Activated naive CD4-positive, alpha-beta T cell treated with anti-CD3 and anti-CD28 coated beads, Interleukin-2, amount 50 U/mL, for 24 hours (primary cell): ENCODE data around the gene FAM124A.

Experiments
- H3K27ac Mint-ChIP-seq: one replicate; pipeline ENCODE4 v1.8.0; 2021; ENCODE audit warnings: mild to moderate bottlenecking, mixed read lengths
- H3K27me3 Mint-ChIP-seq: one replicate; pipeline ENCODE4 v1.8.0; 2021; ENCODE audit warnings: mixed read lengths
- H3K36me3 Mint-ChIP-seq: one replicate; pipeline ENCODE4 v1.8.0; 2021; ENCODE audit warnings: mixed read lengths
- H3K4me1 Mint-ChIP-seq: one replicate; pipeline ENCODE4 v1.8.0; 2021; ENCODE audit warnings: mixed read lengths
- H3K4me3 Mint-ChIP-seq: one replicate; pipeline ENCODE4 v1.8.0; 2021; ENCODE audit warnings: mild to moderate bottlenecking, mixed read lengths
- H3K9me3 Mint-ChIP-seq: one replicate; pipeline ENCODE4 v1.8.0; 2021; ENCODE audit warnings: mixed read lengths

Gene FAM124A

DNA sequence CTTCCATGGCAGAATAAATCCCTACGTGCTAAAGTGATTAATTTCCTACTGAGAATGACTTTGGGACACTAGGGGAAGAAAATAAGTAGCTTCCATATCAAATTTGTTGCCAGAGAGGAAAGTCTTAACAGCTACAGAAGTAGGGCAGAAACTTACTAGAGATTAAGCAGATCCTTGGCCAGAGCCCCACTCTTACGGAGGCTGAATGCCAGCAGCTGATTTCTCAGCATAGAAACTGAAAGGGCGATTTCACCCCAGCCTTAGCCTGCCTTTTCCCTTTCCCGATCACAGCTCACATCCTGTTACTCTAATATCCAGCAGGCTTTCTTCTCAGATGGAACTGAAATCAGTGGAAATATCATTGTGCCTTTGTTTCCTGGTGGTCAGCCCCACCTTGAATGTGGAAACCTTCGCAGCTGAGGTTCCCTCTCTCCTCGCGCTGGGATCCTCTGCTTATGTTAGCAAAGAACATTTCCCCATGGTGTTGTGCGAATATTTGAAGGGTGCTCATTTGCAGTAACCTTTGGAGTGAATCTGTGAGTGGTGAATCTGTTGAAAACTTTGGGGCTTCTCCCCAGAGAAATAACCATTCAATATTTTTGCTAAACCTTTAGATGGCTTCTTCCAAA lies 8.4 kb downstream of the FAM124A start:
- Mint-ChIP-seq H3K4me3 (no peak overlapping the region), H3K27me3 (peaks cover 31% of the 10 kb centered on the region), H3K4me1 (no peaks in the 10 kb centered on the region), H3K36me3 (no peaks in the 10 kb centered on the region), H3K9me3 (no peaks in the 10 kb centered on the region), H3K27ac (no peak overlapping the region)

DNA sequence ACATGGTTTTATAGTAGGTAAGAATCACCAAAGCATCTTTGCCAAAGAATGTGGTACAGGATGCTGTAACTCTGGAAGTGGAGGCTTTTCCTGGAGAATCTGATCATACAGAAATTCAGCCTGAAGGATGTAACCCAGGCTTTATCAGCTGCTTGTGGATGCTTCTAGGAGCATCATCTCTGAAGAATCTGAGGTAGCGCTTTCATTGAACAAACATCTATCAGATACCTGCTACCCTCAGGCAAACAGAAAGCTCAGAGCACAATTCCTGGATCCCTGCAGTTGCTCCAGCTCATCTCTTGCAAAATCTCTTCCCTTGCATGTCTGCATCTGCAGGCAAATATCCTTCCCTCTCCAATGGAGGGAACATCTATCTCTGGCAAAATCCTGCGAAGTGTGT lies 9.3 kb downstream of the FAM124A start:
- Mint-ChIP-seq H3K4me3 (no peak overlapping the region), H3K27me3 (peaks cover 28% of the 10 kb centered on the region), H3K36me3 (no peaks in the 10 kb centered on the region), H3K4me1 (no peaks in the 10 kb centered on the region), H3K27ac (no peak overlapping the region), H3K9me3 (no peaks in the 10 kb centered on the region)

DNA sequence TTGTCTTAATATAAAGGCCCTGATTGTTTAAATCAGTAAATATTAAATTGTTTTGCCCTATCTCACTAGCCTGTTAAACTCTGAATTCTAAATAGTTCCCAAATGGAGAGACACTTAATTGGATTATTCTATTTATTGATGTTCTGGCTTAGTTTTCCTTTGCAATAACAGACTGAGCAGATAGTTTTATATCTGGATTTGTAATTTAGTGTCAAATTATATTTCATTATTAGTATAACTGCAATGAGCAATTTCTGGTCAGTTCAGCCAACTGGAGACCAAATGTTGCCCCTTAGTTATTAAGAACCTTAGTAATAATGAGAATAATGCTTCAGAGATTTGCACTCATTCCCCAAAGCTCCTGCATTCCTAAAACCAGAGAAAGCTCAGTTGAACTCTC lies 10.1 kb downstream of the FAM124A start:
- peaks cover 25% of the 10 kb centered on the region for H3K27me3 Mint-ChIP-seq
- H3K4me3 Mint-ChIP-seq, result no peak overlapping the region
- no peaks in the 10 kb centered on the region for H3K4me1 Mint-ChIP-seq
- H3K27ac Mint-ChIP-seq, result no peak overlapping the region
- H3K36me3 Mint-ChIP-seq, result no peaks in the 10 kb centered on the region
- H3K9me3 Mint-ChIP-seq, result no peaks in the 10 kb centered on the region

DNA sequence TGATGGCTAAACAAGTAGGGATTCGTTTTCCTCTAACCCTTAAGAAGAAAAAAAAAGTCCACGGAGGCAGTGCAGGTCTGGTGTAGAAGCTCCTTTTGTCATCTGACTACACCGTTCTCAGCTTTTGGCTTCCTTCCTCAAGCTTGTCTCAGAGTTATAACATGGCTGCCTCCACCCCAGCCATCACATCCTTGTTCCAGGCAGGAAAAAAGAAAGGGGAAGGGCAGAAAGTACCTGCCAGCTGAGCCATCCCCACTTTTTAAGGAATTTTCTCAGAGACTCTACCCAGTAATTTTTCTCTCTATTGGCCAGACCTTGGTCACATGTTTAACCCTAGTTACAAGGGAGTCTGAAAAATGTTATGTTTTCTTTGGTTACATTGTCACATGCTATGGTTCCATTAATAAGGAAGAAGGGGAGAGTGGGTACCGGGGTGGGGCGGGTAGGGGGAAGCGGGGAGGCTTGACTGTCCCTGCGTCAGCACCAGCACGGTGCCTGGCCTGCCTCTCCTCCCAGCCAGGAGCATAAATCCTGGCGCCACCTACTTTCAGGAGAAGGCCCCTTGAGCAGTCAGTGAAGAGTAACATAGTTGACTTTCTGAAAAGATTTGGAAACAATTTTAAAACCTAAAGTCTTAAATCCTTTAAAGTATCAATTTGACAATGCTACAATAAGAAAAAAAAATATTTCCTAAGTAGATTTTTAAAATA lies 11.1 kb downstream of the FAM124A start:
- no peaks in the 10 kb centered on the region for H3K9me3 Mint-ChIP-seq
- no peaks in the 10 kb centered on the region for H3K36me3 Mint-ChIP-seq
- no peaks in the 10 kb centered on the region for H3K4me1 Mint-ChIP-seq
- no peak overlapping the region for H3K27ac Mint-ChIP-seq
- peaks cover 20% of the 10 kb centered on the region for H3K27me3 Mint-ChIP-seq
- no peak overlapping the region for H3K4me3 Mint-ChIP-seq

DNA sequence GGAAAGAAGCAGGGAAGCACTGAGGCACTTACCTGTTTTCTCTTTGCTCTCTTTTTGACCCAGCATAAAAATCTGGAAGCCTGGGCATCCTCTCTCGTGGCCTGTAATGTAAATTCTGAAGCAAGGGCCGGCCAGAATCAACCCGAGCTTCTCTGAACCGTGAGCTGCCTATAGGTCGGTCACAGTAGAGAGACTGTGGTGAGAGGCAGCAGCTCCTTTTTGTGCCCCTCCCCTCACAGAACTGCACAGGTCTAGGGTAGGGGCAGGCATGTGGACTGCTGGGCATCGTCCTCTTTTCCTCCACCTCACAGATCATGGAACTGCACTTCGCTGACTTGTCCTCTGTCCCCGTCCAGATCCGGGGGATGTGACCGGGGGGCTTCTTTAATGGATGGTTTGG lies 12.5 kb downstream of the FAM124A start:
- H3K27ac Mint-ChIP-seq, result no peak overlapping the region
- no peaks in the 10 kb centered on the region for H3K9me3 Mint-ChIP-seq
- no peak overlapping the region for H3K4me3 Mint-ChIP-seq
- peaks cover 16% of the 10 kb centered on the region for H3K27me3 Mint-ChIP-seq
- no peaks in the 10 kb centered on the region for H3K4me1 Mint-ChIP-seq
- H3K36me3 Mint-ChIP-seq, result no peaks in the 10 kb centered on the region

DNA sequence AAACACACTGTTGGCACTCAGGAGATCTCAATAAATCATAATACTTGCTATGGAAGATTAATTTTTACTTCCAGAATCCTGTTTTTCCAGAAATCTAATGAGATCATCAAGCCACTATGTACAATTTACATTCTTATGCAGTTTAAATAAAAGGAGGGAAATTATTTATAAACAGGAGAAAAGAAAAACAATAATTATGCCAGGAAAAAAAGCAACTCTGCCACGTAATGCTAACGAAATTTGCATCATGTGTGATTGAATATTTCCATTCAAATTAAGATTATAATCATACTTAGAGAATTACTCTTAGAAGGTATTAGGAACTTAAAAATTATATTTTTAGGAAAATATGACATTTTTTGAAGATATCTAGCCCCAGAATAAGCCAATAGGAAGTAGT lies 13.0 kb downstream of the FAM124A start:
- Mint-ChIP-seq H3K36me3 (no peaks in the 10 kb centered on the region), H3K4me1 (no peaks in the 10 kb centered on the region), H3K9me3 (no peaks in the 10 kb centered on the region), H3K27me3 (peaks cover 16% of the 10 kb centered on the region), H3K27ac (no peak overlapping the region), H3K4me3 (no peak overlapping the region)

DNA sequence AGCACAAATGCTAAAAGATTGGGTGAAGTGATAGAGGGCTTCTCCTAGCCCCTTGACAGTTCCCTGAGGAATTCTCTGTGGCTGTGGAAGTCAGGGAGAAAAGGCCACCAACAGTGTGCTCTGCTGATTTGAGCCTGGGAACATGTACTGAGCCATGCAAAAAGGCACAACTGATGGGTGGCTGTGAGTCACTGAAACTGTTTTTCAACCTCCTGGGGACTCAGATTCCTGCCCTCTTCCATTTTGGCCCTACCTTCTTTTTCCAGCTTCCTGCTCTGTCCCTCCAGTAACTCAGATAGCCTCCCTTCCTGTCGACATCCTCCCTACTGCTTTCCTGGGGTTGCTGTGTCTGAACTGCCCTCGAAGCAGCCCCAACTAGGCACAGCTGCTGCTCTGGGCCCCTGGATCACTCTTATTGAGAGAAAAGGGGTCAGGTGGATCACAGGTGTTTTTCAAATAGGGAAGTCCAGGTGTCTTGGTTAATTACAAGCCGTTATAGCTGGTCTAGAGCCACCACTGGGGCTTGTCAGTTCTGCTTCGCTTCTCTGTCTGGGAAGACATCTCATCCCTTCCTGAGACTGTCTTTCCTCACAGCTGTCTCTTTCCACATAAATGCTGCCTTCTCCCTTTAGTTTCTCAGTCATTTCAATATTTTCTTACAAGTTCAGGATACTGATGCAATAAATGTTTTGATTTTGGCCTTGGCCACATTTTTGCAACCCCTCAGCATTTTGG lies 13.7 kb downstream of the FAM124A start:
- H3K9me3 Mint-ChIP-seq, result no peaks in the 10 kb centered on the region
- no peaks in the 10 kb centered on the region for H3K36me3 Mint-ChIP-seq
- no peak overlapping the region for H3K4me3 Mint-ChIP-seq
- peaks cover 14% of the 10 kb centered on the region for H3K27me3 Mint-ChIP-seq
- H3K4me1 Mint-ChIP-seq, result no peaks in the 10 kb centered on the region
- H3K27ac Mint-ChIP-seq, result no peak overlapping the region

DNA sequence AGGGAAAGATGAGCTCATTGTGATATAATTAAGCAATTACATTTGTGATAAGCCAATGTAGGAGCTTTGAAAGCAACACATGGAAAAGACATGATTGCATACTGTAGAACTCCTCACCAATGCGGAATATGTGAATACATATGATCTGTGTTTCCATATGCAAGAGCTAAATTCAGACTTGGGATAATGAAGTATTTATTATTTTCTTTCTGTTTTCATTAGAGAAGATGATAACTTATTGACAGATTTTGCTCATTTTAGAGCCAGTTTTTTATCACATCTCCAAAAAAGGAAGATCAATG lies 14.2 kb downstream of the FAM124A start:
- H3K27me3 Mint-ChIP-seq, result peaks cover 17% of the 10 kb centered on the region
- no peak overlapping the region for H3K27ac Mint-ChIP-seq
- H3K4me3 Mint-ChIP-seq, result no peak overlapping the region
- H3K36me3 Mint-ChIP-seq, result no peaks in the 10 kb centered on the region
- no peaks in the 10 kb centered on the region for H3K4me1 Mint-ChIP-seq
- no peaks in the 10 kb centered on the region for H3K9me3 Mint-ChIP-seq

DNA sequence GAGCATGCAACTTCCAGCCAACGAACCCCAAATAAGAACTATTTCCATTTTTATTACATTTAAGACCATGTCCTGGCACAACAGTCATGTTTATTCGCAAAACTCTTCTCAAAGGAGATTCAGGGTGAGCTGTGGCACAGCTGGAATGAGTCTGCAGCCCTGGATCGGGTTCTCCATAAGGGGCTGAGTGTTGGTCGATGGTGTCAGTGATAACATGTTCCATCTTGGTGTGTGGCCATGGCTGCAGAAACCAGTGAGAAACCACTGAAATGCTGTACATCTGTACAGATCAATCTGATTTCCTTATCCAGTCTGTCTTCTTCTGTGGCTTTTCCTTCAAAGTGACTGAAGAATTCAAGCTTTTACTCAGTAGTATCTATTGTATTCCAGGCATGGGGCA lies 15.2 kb downstream of the FAM124A start:
- no peaks in the 10 kb centered on the region for H3K36me3 Mint-ChIP-seq

DNA sequence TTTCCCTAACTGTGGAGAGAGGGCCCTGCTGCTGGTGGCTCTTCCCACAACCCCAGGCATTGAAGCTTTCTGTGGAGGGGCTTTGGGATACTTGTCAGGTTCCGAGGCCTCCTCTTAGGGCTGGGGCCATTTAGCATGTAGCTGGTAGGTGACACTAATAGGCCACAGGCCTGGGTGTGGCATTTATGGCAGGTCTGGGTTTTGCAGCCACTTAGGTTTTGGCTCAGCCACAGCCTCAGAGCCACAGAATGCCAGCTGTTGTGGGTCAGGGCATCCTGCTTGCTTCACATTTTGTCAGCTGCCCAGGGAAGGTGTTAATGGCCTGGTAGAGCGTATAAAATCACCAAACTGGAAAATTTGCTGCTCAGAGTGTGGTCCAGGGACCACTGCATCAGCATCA lies 15.7 kb downstream of the FAM124A start:
- peaks cover 14% of the 10 kb centered on the region for H3K27me3 Mint-ChIP-seq
- no peaks in the 10 kb centered on the region for H3K9me3 Mint-ChIP-seq
- H3K36me3 Mint-ChIP-seq, result no peaks in the 10 kb centered on the region
- H3K4me3 Mint-ChIP-seq, result no peak overlapping the region
- no peaks in the 10 kb centered on the region for H3K4me1 Mint-ChIP-seq
- no peak overlapping the region for H3K27ac Mint-ChIP-seq

More for the DNA sequence above, 15.2 kb downstream of the FAM124A start:
- H3K27ac Mint-ChIP-seq, result peak overlapping the region; percentile 46
- H3K4me1 Mint-ChIP-seq, result no peaks in the 10 kb centered on the region
- H3K4me3 Mint-ChIP-seq, result no peak overlapping the region
- no peaks in the 10 kb centered on the region for H3K9me3 Mint-ChIP-seq
- peaks cover 15% of the 10 kb centered on the region for H3K27me3 Mint-ChIP-seq

DNA sequence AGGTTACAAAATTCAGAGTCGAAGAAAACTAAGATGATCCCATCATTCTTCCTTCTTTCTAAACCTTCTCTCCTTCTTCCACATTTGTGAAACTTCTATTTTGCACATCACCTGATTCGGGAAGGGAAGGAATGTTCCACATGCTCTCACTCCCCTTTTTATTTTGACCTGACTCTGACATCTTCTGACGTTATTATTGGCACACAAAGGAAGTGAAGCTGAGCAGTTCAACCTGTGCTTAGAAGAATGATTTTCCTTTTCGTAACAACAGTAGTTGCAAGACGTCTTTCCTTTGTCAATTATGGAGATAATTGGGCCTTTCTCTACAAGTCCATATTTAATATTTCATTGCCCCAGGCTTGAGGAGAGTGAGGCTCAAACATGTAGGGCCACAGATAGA lies 18.0 kb downstream of the FAM124A start:
- H3K4me3 Mint-ChIP-seq, result no peak overlapping the region
- no peak overlapping the region for H3K27ac Mint-ChIP-seq
- no peaks in the 10 kb centered on the region for H3K9me3 Mint-ChIP-seq
- no peaks in the 10 kb centered on the region for H3K36me3 Mint-ChIP-seq
- H3K27me3 Mint-ChIP-seq, result peaks cover 11% of the 10 kb centered on the region
- no peaks in the 10 kb centered on the region for H3K4me1 Mint-ChIP-seq

DNA sequence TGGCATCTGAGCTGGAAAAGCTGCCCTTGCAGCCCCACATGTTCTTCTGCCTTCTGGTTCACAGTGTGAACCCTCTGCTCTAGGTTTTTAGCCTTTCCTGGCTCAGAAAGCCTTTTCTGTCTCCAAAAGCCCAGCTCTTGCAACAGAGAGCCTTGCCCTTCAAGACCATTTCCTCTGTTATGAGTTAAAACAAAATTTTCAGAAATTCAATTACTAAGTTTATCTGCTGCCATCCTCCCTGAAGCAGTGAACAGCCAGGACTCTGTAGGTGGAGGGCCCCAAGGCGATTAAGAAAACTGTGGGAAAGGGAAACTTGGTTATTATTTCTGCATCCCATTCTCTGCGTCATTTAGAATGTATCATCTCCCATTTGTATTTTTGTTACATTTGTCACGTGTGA lies 18.8 kb downstream of the FAM124A start:
- no peaks in the 10 kb centered on the region for H3K4me1 Mint-ChIP-seq
- no peaks in the 10 kb centered on the region for H3K36me3 Mint-ChIP-seq
- H3K27ac Mint-ChIP-seq, result no peak overlapping the region
- no peak overlapping the region for H3K4me3 Mint-ChIP-seq
- H3K9me3 Mint-ChIP-seq, result no peaks in the 10 kb centered on the region
- peaks cover 8% of the 10 kb centered on the region for H3K27me3 Mint-ChIP-seq

DNA sequence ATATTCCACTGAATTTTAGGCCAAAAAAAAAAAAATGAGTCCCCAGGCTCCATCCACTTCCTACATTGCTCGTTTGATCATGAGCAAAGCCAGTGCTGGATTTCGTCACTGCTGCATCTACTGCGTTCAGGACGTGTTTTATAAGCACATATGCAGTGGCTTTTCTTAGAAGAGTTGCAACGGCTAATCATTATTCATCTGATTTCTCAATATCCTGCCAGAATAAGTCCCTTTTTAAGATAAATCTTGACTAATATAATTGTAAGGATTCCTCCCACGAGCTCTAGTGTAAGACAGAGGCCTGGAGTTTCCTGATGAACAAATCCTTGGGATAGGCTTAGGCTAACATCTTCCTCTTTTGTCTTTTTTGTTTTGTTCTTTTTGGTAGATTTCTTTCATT lies 19.5 kb downstream of the FAM124A start:
- Mint-ChIP-seq H3K9me3 (no peaks in the 10 kb centered on the region), H3K27me3 (peaks cover 8% of the 10 kb centered on the region), H3K27ac (no peak overlapping the region), H3K4me1 (no peaks in the 10 kb centered on the region), H3K36me3 (no peaks in the 10 kb centered on the region), H3K4me3 (no peak overlapping the region)

DNA sequence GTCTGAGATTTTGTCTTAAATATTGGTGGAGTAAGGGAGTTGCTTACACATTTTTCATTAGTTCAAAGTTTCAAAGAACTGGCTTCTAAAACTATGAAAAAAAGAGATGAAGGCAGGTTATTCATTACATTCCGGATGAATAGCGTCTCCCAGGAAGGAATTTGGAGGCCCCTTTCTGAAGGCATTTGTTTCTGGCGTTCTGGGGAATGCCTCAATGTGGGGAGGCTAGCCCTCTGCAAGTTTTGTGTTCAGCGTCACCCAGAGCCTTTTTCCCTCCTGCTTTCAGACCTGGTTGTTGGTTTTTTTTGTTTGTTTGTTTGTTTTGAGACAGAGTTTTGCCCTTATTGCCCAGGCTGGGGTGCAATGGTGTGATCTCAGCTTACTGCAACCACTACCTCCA lies 21.0 kb downstream of the FAM124A start:
- Mint-ChIP-seq H3K4me1 (no peaks in the 10 kb centered on the region), H3K27ac (no peak overlapping the region), H3K9me3 (no peaks in the 10 kb centered on the region), H3K27me3 (peaks cover 8% of the 10 kb centered on the region), H3K4me3 (no peak overlapping the region), H3K36me3 (no peaks in the 10 kb centered on the region)

DNA sequence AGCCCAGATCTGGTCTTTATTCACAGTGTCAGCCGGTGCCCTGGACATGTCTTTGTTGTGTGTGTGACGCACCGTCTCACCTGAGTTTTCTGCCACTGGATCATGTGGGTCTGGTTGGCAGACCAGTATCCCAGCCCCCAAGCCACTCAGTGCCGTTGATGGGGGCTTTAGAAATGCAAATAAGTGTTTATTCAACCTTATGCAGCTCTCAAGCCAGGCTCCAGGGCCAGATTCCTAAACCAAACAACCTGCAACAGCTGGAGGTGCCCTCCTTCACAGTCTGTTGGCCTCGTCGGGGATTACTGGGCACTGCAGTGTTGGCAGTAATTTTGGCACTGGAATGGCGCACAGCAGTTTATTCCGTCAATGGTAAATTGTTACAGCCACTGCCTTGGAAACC lies 21.6 kb downstream of the FAM124A start:
- Mint-ChIP-seq H3K9me3 (no peaks in the 10 kb centered on the region), H3K4me3 (no peak overlapping the region)

DNA sequence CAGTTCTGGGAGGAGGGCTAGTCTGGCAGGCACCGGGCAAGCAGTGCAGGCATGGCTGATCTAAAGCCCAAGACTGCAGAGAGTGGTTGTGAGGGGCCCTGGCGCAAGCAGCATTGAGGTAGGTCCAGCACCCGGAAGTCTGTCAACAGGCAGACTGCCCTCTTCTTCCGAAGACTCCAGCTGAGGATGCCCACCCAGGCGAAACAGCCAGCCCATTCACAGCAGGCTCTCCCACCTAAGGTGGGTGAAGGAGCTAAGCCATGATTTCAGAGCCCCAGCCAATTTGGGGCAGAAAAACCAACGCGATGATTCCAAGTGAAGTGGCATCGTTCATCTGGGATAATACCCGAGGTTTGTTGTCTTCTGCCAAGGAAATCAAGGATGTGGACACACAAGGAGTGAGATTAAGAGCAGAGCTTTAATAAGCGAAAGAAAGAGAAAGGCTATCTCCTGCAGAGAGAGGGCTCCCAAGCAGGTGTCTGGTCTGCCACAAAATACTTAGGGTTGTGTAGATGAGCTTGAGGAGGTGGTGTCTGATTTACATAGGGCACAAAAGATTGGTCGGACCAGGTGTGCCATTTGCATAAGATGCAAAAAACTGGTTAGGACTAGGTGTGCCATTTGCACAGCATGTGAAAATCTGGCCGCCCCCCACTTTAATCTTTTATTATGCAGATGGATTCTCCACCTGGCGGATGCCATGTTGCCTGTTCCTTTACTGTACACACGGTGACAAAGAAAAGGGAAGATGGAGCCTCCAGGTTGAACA lies 22.6 kb downstream of the FAM124A start:
- H3K36me3 Mint-ChIP-seq, result no peaks in the 10 kb centered on the region
- H3K27ac Mint-ChIP-seq, result no peak overlapping the region
- H3K4me1 Mint-ChIP-seq, result no peaks in the 10 kb centered on the region
- no peak overlapping the region for H3K4me3 Mint-ChIP-seq
- peaks cover 8% of the 10 kb centered on the region for H3K27me3 Mint-ChIP-seq
- H3K9me3 Mint-ChIP-seq, result no peaks in the 10 kb centered on the region

More for the DNA sequence above, 21.6 kb downstream of the FAM124A start:
- Mint-ChIP-seq H3K4me1 (no peaks in the 10 kb centered on the region), H3K27me3 (peaks cover 8% of the 10 kb centered on the region), H3K27ac (no peak overlapping the region), H3K36me3 (no peaks in the 10 kb centered on the region)
